ENCODE data around the gene LRRC36.

LRRC36 gene

DNA sequence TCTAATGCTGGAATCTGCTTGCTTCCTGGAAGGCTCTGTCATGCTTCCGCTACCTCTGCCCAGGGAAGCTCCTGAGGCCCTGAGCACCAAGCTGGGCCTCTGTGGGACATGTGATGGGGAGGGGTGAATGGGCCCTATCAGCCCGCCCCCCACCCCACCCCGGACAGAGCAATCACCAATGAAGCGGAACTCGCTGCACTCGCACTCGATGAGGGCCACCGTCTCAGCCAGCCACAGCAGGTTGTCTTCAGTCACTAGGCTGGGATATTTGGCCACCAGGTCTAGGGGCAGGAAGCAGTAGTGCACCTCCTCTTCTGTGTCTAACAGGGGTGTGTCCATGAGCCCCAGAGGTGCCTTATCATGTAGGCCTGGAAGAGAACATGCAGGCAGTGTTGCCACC is 23.6 kb upstream of the LRRC36 start:
- TF ChIP-seq, protein P1, sequence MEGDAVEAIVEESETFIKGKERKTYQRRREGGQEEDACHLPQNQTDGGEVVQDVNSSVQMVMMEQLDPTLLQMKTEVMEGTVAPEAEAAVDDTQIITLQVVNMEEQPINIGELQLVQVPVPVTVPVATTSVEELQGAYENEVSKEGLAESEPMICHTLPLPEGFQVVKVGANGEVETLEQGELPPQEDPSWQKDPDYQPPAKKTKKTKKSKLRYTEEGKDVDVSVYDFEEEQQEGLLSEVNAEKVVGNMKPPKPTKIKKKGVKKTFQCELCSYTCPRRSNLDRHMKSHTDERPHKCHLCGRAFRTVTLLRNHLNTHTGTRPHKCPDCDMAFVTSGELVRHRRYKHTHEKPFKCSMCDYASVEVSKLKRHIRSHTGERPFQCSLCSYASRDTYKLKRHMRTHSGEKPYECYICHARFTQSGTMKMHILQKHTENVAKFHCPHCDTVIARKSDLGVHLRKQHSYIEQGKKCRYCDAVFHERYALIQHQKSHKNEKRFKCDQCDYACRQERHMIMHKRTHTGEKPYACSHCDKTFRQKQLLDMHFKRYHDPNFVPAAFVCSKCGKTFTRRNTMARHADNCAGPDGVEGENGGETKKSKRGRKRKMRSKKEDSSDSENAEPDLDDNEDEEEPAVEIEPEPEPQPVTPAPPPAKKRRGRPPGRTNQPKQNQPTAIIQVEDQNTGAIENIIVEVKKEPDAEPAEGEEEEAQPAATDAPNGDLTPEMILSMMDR (IDR thresholded peaks at IDR 0.05; ENCODE audit: low read length): no peak
- TF ChIP-seq EZH2phosphoT487 (IDR thresholded peaks at IDR 0.05; ENCODE audit: low read length): no peak
- no peak for TF ChIP-seq EZH2 (optimal IDR thresholded peaks at IDR 0.05; ENCODE audit: low read depth, low read length)
- no peaks in the 10 kb centered on the region for H3K9me3 ChIP-seq (replicated peaks; ENCODE audit: insufficient read depth, low read length)
- H3K36me3 ChIP-seq (replicated peaks; ENCODE audit: insufficient read depth, low read length): no peaks in the 10 kb centered on the region
- no peak overlapping the region for H3K27ac ChIP-seq (ENCODE audit: low read length)
- no peaks in the 10 kb centered on the region for H3K27me3 ChIP-seq (replicated peaks; ENCODE audit: insufficient read depth, low read length)
- H3K4me3 ChIP-seq (ENCODE audit: low read length): no peak overlapping the region
- no peak for DNase-seq
- no peak overlapping the region for H3K9ac ChIP-seq (ENCODE audit: low read length)
- no peaks in the 10 kb centered on the region for H3K4me1 ChIP-seq (ENCODE audit: low read length)
- no peaks in the 10 kb centered on the region for H4K20me1 ChIP-seq (ENCODE audit: insufficient read depth, low read length)
- no peak overlapping the region for H2AFZ ChIP-seq (ENCODE audit: low read length)
- H3K79me2 ChIP-seq (ENCODE audit: low read length): no peaks in the 10 kb centered on the region
- no peaks in the 10 kb centered on the region for H3K9me2 ChIP-seq (replicated peaks; ENCODE audit: insufficient read depth, low read length)
- H3F3A ChIP-seq (ENCODE audit: insufficient read depth, low read length): no peaks in the 10 kb centered on the region
- no peak overlapping the region for H3K4me2 ChIP-seq (ENCODE audit: low read depth, low read length)

GRCh38 chr16:67304020-67304419 is 22.6 kb upstream of the LRRC36 start:
- H3K9me2 ChIP-seq (replicated peaks; ENCODE audit: insufficient read depth, low read length): no peaks in the 10 kb centered on the region
- no peaks in the 10 kb centered on the region for H3K27me3 ChIP-seq (replicated peaks; ENCODE audit: insufficient read depth, low read length)
- H3K9me3 ChIP-seq (replicated peaks; ENCODE audit: insufficient read depth, low read length): no peaks in the 10 kb centered on the region
- H3F3A ChIP-seq (ENCODE audit: insufficient read depth, low read length): no peaks in the 10 kb centered on the region
- TF ChIP-seq, protein P1 (IDR thresholded peaks at IDR 0.05; ENCODE audit: low read length): no peak
- TF ChIP-seq EZH2 (optimal IDR thresholded peaks at IDR 0.05; ENCODE audit: low read depth, low read length) (no peak), EZH2phosphoT487 (IDR thresholded peaks at IDR 0.05; ENCODE audit: low read length) (no peak)
- no peaks in the 10 kb centered on the region for H4K20me1 ChIP-seq (ENCODE audit: insufficient read depth, low read length)
- H3K4me3 ChIP-seq (ENCODE audit: low read length): no peak overlapping the region
- H3K36me3 ChIP-seq (replicated peaks; ENCODE audit: insufficient read depth, low read length): no peaks in the 10 kb centered on the region
- no peak overlapping the region for H3K4me2 ChIP-seq (ENCODE audit: low read depth, low read length)
- H3K79me2 ChIP-seq (ENCODE audit: low read length): no peaks in the 10 kb centered on the region
- no peak overlapping the region for H3K27ac ChIP-seq (ENCODE audit: low read length)
- no peak overlapping the region for H3K9ac ChIP-seq (ENCODE audit: low read length)
- no peak for DNase-seq
- no peak overlapping the region for H2AFZ ChIP-seq (ENCODE audit: low read length)
- H3K4me1 ChIP-seq (ENCODE audit: low read length): no peaks in the 10 kb centered on the region

DNA sequence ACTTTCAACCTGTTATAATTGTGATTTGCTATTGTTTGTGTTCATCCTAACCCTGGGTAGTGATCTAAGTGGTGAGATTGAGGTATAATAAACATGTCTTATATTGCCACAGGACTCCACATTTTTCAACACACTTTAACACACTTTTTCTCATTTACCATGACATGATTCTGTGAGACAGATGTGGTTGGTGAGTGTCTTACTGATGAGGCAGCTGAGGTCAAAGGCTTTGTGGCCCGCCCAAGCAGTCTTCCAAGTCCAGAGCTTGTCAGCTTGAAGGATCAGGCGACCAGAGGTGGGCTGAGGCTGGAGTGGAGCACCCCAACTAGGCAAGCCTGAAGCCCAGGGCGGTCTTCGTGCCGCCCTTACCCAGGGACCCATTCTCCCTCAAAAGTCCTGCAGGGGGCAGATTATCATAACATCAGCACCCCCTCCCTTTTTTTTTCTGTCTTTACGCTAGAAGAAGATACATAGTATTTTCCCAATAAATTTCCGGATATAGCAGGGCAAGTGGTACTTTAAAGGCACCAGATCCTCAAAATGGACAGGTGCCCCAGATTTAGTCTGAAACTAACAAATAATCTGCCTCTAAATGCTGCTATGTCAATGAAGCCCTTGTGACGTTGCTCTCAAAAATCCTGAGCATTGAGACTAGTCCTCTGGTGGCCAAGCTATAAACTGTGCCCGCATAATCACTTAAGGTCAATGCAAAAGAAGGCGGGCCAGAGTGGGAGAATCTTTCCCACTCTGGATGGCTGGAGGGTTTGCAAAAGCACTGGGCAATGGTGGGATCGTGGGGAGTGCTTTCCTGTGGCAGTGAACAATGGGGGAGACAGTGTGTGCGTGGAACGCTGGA is 21.2 kb upstream of the LRRC36 start:
- H4K20me1 ChIP-seq (ENCODE audit: insufficient read depth, low read length): no peaks in the 10 kb centered on the region
- no peaks in the 10 kb centered on the region for H3K36me3 ChIP-seq (replicated peaks; ENCODE audit: insufficient read depth, low read length)
- no peaks in the 10 kb centered on the region for H3F3A ChIP-seq (ENCODE audit: insufficient read depth, low read length)
- no peak overlapping the region for H2AFZ ChIP-seq (ENCODE audit: low read length)
- H3K4me1 ChIP-seq (ENCODE audit: low read length): no peaks in the 10 kb centered on the region
- H3K27me3 ChIP-seq (replicated peaks; ENCODE audit: insufficient read depth, low read length): no peaks in the 10 kb centered on the region
- H3K27ac ChIP-seq (ENCODE audit: low read length): no peak overlapping the region
- H3K4me2 ChIP-seq (ENCODE audit: low read depth, low read length): no peak overlapping the region
- H3K9ac ChIP-seq (ENCODE audit: low read length): no peak overlapping the region
- no peaks in the 10 kb centered on the region for H3K79me2 ChIP-seq (ENCODE audit: low read length)
- DNase-seq: no peak
- H3K9me2 ChIP-seq (replicated peaks; ENCODE audit: insufficient read depth, low read length): no peaks in the 10 kb centered on the region
- H3K4me3 ChIP-seq (ENCODE audit: low read length): no peak overlapping the region
- TF ChIP-seq EZH2phosphoT487 (IDR thresholded peaks at IDR 0.05; ENCODE audit: low read length): no peak
- H3K9me3 ChIP-seq (replicated peaks; ENCODE audit: insufficient read depth, low read length): no peaks in the 10 kb centered on the region

DNA sequence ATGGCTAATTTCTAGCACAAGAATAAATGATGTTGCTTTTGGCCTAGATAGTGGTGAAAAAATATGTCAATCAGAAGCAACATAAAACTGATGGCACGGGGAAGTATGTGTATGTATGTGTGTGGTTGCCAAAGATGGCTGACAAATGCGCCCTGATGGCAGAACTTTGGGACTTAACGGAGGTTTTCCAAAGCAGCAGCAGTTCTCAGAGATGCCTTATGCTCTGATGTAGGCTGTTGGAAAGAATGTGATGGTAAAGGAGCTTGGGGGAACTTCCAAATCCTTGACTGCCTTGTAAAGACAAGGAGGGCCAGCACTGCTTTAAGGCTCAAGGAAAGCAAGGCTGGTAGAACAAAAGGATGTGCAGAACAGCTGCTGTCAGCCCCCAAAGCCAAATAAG is 16.1 kb upstream of the LRRC36 start:
- Histone ChIP-seq H3K27me3 (replicated peaks; ENCODE audit: insufficient read depth, low read length) (no peaks in the 10 kb centered on the region), H3K27ac (ENCODE audit: low read length) (no peak overlapping the region), H3K4me3 (ENCODE audit: low read length) (no peak overlapping the region), H4K20me1 (ENCODE audit: insufficient read depth, low read length) (no peaks in the 10 kb centered on the region), H3K9me2 (replicated peaks; ENCODE audit: insufficient read depth, low read length) (no peaks in the 10 kb centered on the region), H3F3A (ENCODE audit: insufficient read depth, low read length) (no peaks in the 10 kb centered on the region), H3K4me1 (ENCODE audit: low read length) (no peaks in the 10 kb centered on the region), H3K36me3 (replicated peaks; ENCODE audit: insufficient read depth, low read length) (no peaks in the 10 kb centered on the region), H3K9me3 (replicated peaks; ENCODE audit: insufficient read depth, low read length) (no peaks in the 10 kb centered on the region), H3K79me2 (ENCODE audit: low read length) (no peaks in the 10 kb centered on the region), H3K4me2 (ENCODE audit: low read depth, low read length) (no peak overlapping the region), H2AFZ (ENCODE audit: low read length) (no peak overlapping the region), H3K9ac (ENCODE audit: low read length) (no peak overlapping the region)
- no peak for DNase-seq
- TF ChIP-seq EZH2 (optimal IDR thresholded peaks at IDR 0.05; ENCODE audit: low read depth, low read length) (no peak), EZH2phosphoT487 (IDR thresholded peaks at IDR 0.05; ENCODE audit: low read length) (no peak)
- TF ChIP-seq, protein P1 (IDR thresholded peaks at IDR 0.05; ENCODE audit: low read length): no peak
